ENCODE data around the gene STX3.
"Not testable (repeated sequence)": the region's sequence is repeated elsewhere in the genome, so short reads cannot be mapped to it uniquely, and the experiment has no call there.

The STX3 gene

GRCh38 chr11:59847626-59848025 is 92.5 kb downstream of the STX3 start:
- no peak for DNase-seq

DNA sequence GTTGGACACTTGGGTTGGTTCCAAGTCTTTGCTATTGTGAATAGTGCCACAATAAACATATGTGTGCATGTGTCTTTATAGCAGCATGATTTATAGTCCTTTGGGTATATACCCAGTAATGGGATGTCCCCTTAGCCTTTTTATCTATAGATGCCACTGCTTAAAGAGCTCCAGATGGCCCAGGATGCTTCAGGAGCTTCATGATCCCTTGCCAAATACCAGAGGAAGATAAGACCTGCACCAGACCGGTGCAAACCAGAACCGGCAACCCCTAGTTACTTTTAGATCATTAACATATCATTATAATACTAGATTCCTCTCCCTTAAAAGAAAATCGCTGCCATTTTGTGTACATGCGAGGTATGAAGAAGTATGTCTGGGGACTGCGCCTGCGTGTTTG is 93.3 kb downstream of the STX3 start:
- not testable (repeated sequence) for DNase-seq

DNA sequence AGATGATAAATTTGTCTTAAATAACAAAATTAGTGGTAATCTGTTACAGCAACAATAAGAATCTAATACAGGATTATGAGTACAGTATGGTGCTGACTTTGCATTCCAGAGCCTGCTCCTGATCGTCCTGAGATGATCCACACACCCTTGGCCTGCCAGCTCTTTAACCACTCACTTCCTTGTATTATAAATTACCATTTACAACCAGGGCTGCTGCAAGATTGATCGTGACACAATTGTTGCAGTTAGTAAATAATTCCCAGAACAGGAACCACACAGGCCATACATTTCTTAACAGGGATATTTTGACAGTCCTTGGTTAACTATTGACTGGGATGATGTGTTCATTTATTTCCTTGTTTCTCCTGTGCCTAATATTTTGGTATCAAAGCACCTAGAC is 94.0 kb downstream of the STX3 start:
- DNase-seq = no peak

DNA sequence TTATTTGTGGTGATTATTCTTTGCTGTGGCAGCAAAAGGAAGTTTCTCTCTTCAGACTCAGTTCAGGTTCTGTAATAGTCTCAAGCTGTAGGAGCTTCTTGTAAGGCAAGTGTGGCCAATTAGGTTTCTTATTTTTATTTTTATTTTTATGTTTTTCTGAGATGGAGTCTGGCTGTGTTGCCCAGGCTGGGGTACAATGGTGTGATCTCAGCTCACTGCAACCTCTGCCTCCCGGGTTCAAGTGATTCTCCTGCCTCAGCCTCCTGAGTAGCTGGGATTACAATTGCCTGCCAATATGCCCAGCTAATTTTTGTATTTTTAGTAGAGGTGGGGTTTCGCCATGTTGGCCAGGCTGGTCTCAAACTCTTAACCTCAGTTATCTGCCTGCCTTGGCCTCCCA is 94.4 kb downstream of the STX3 start:
- DNase-seq = not testable (repeated sequence)

- not testable (repeated sequence) for DNase-seq
These were observed 96.2 kb downstream of the STX3 start for GRCh38 chr11:59851416-59851815.

GRCh38 chr11:59854871-59855270 is 99.7 kb downstream of the STX3 start:
- DNase-seq = no peak
